Adrenal gland (tissue), 5 donors: ENCODE measurements around the gene RNF20.

Experiments
- CTCF ChIP-seq, 6 experiments: fragments of 450-650 bp in 4 of 6; fragments of 200-600 bp in 2 of 6; sonication (generic) in 1 of 6; IDR thresholded peaks; 1 replicate in 5 of 6; 2 replicates in 1 of 6; pipeline versions ENCODE4 v1.5.1 to v1.8.0; 2016 to 2021; ENCODE audit warnings: antibody characterized with exemption in 6 of 6, mild to moderate bottlenecking in 2 of 6, moderate library complexity in 1 of 6
- POLR2A ChIP-seq, 2 donors: fragments of 450-650 bp; IDR thresholded peaks; one replicate each; pipeline ENCODE4 v1.6.1; 2017; ENCODE audit warnings: antibody characterized with exemption in 2 of 2, mild to moderate bottlenecking in 2 of 2, moderate library complexity in 1 of 2
- donor health status: DM: no; HTN: no; CAD: no.

DNA sequence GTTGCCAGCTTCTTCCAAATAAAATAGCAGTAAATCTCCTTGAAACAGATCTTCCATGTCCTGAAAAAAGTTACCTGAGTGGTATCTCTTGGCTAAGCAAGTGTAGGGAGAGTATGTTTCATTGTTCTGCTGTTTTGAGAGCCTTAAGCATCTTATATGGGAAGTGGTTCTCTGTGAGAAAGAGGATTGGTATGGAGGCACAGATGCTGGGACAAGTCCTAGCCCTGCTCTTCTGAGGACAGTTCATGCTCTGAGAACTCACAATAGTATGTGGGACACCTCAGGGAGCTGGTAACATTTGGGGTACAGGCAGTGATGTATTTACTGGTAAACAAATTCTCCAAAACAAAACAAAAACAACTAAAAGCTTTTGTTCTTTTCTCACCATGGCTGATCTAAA is 59.1 kb downstream of the RNF20 start:
- TF ChIP-seq POLR2A (IDR thresholded peaks at IDR 0.05) (no peak), CTCF (IDR thresholded peaks at IDR 0.05) (no peak)
